Hematopoietic multipotent progenitor cell treated with erythropoietin and hydrocortisone succinate and interleukin-3 and kit ligand, for 17 days (in vitro differentiated cells): Measurements from ENCODE around the gene KIAA1755.
"Not testable (repeated sequence)": the region's sequence is repeated elsewhere in the genome, so short reads cannot be mapped to it uniquely, and the experiment has no call there.

Experiments
- DNase-seq: peaks from one replicate; pipeline ENCODE4 v3.0.0-alpha.2; 2015; ENCODE audit warnings: low spot score

The KIAA1755 gene

GRCh38 chr20:38286586-38287531 lies 26.3 kb upstream of the KIAA1755 start:
- no peak for DNase-seq

DNA sequence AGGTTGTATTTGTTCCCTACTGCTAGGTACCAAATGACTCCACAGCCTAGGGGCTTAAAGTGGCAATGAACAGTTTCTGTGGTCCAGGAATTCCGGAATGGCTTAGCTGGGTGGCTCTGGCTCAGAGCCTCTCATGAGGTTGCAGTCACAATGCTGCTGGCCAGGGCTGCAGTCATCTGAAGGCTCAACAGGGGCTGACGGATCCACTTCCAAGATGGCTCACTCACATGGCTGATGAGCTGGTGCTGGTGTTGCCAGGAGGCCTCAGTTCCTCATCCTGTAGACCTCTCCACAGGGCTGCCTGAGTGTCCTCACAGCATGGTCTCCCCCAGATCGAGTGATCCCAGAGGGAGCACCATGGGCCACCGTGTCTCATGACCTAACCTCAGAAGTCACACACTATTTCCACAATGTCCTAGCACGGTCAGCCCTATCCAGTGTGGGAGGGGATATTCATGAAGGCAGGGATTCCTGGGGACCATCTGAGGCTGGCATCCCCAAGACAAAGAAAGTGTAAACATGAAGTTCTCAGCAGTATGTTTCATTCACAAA lies 24.4 kb upstream of the KIAA1755 start:
- no peak for DNase-seq

DNA sequence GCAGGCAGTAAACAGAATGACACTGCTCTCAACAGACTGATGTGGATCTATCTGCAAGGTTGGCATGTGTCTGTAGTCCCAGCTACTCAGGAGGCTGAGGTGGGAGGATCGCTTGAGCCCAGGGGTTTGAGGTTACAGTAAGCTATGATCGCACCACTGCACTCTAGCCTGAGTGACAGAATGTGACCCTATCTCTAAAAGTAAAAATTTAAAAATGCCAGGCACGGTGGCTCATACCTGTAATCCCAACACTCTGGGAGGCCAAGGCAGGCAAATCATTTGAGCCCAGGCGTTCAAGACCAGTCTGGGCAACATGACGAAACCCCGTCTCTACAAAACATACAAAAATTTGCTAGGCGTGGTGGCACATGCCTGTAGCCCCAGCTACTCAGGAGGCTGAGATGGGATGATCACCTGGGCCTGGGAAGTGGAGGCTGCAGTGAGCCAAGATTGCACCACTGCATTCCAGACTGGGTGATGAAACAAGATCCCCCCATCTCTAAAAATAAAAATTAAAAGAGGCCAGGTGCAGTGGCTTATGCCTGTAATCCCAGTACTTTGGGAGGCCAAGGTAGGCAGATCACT lies 23.6 kb upstream of the KIAA1755 start:
- DNase-seq: not testable (repeated sequence)

GRCh38 chr20:38283236-38283635 lies 22.7 kb upstream of the KIAA1755 start:
- DNase-seq: no peak

GRCh38 chr20:38281176-38281915 lies 20.8 kb upstream of the KIAA1755 start:
- DNase-seq: not testable (repeated sequence)

- DNase-seq: no peak
These were observed 18.2 kb upstream of the KIAA1755 start for GRCh38 chr20:38278763-38279162.

DNA sequence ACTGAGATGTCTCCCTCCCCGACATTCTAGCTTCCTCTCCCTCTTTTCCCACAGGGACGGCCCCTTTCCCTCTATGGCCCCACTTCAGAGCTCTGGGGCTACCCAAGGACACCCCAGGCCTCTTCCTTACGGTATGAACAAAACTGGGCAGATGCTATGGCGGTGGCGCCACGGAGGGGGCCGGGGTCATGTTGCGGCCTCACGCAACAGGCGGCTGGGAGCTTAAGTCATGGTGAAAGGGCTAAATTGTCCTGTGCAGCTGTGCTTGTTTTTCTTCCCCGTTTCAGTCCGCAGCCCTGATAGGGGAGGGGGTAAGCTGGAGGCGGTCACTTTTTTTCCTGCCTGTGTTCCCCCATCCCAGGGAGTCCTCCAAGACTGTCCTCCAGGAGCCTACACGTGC lies 17.6 kb upstream of the KIAA1755 start:
- DNase-seq: no peak

DNA sequence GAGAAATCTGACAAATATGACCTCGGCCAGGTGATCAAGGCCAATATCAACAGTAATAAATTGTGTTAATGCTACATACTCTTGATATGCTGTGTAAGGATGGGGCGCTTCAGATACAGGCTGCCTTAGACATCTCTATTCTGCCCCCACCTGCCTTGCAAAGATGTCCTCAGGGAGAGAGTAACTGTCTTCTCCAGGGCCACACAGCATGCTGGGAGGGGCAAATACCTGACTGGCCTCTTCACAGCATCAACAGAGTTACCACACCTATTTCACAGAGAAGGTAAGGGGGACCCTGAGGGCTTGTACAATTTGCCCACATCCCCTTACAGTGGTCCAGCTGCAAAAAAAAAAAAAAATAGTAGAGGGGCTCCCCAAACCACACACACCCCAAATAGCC lies 17.2 kb upstream of the KIAA1755 start:
- DNase-seq: no peak

DNA sequence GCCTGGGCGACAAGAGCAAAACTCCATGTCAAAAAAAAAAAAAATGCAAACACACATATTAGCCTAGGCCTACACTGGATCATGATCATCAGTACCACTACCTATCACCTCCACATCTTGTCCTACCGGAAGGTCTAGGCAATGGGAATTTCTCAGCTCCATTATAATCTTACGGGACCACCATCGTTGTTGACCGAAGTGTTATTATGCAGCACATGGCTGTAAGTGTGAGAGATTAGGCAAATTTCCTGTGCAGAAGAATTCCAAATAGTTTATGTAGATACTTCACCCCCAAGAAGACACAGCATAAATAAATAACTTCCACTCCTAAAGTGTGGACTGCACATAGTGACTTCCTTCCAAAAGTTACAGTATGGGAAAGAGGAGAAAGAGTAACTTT lies 16.8 kb upstream of the KIAA1755 start:
- DNase-seq: no peak

GRCh38 chr20:38275815-38276550 lies 15.4 kb upstream of the KIAA1755 start:
- no peak for DNase-seq

GRCh38 chr20:38272961-38273360 lies 12.4 kb upstream of the KIAA1755 start:
- DNase-seq: no peak

GRCh38 chr20:38272398-38272797 lies 11.9 kb upstream of the KIAA1755 start:
- no peak for DNase-seq

DNA sequence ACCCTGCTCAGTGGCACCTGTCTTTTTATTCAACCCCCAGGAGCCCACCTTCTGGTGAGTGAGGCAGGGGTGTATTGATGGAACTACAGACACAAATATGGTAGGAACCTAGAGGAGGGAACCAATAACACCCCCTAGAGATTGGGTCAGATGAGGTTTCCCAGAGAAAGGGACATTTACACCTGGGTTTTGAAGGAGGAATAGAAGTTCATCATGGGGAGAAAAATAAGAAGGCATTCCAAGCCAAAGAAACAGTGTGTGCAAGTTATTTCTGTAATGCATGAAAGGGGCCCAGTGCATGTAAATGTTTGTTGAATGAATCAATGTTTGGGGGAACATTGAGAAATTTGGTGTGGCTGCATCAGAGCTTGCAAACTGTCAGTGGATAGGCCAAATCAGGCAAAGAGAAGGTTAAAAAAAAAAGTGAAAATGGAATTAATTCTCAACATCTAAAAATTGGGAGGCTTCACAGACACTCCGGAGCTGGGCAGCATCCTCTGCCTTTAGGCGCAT lies 11.1 kb upstream of the KIAA1755 start:
- no peak for DNase-seq

DNA sequence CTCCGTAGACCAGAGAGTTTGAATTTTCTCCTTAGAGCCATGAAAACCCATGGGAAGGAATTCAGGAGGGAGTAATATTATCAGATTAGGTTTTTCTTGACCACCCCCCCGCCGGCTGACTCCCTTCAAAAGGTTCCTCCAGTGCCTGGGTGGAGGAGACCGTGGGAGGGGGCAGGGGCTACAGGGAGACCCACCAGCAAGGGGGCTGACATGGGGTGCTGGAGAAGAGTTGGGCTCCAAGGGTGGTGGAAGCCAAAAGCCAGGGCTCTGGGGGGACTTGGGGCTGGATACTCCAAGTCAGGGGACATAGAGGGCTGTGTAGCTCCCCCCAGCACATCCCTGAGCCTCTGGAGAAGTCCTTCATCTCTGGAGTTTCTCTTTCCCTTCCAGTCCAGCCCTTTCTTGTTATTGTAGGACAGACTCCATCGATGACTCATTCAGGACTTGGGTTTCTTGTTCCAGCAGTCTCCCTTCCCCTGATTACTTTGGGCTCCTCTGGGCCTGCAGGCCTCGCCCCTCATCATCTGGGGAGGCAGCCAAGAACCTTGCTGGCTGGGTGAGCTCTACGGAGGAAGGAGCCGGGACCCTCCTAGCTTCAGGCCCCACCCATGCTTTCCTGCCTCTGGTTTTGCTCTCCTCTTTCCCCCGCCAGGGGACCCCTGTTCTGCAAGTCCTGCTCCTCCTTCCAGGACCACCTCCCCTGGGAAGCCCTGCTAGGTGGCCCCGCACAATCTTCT lies 10.5 kb upstream of the KIAA1755 start:
- no peak for DNase-seq

DNA sequence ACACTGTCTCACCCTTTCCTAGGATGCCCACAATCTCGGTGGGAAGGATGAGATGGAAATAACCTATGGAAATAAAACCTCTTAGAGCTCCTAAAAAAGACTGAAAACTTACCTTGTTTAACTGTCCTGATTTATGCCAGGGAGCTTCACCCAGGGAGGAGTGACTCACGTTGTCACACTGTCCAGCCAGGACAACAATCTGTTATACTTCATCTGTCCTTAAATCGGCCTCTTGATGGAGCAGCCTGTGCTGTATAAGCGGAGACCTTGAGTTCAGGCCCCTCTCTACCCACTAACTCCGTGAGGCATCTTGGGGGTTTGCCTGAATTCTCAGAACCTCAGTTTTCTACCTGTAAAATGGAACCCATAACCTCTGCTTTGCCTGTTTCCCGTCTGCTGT lies 9.2 kb upstream of the KIAA1755 start:
- DNase-seq: no peak

DNA sequence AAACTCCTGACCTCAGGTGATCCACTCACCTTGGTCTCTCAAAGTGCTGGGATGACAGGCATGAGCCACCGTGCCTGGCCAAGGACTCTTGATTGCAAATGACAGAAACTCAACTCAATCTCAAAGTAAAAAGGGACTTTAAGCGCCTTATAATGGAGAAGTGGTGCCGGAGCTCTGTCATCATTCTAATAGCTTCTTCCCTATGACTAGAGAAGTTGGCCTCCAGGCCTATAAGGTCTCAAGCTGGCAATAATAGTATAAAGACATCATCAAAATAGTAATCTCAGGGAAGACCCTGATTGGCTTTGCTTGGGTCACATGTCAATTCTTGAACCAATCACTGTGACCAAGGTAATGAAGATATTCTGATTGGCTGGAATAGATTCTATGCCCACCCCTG lies 8.5 kb upstream of the KIAA1755 start:
- DNase-seq: no peak

DNA sequence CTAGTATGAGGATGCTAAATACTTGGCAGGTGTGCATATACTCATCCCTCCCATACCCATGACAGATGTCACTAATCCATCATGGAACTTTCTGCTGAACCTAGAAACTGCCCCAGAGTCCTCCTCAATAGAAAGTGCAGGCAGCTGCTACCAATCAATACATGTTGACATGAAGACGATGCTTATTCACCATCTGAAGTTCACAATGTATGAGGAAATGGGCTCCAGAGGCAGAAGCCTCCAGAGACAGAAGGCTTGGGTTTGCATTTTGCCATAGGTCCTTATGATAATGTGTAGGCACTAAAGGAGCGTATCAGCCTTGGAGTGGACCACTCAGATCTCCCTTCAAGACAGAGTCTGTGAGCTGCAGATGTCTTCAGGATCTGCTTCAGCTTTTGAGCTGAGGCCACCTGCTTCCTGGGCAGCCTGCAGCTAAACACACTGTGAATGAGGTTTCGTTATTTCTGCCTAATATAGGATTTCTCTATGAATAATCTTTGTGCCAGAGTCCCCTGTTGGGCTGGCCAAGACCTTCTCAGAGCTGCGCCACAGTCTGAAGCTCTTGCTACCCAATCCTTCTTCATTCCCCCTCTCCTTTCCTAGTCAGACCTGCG lies 7.5 kb upstream of the KIAA1755 start:
- DNase-seq: no peak

- DNase-seq: no peak
These were observed 6.8 kb upstream of the KIAA1755 start for GRCh38 chr20:38267296-38267695.

DNA sequence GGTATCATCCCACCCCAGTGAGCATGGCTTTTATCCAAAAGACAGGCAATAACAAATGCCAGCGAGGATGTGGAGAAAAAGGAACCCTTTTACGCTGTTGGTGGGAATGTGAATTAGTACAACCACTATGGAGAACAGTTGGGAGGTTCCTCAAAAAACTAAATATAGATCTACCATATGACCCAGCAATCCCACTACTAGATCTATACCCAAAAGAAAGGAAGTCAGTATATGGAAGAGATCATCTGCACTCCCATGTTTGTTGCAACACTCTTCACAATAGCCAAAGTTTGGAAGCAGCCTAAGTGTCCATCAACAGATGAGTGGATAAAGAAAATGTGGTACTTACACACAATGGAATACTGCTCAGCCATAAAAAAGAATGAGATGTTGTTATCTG lies 5.9 kb upstream of the KIAA1755 start:
- no peak for DNase-seq

- no peak for DNase-seq
These were observed 2.4 kb upstream of the KIAA1755 start for GRCh38 chr20:38262931-38263330.

DNA sequence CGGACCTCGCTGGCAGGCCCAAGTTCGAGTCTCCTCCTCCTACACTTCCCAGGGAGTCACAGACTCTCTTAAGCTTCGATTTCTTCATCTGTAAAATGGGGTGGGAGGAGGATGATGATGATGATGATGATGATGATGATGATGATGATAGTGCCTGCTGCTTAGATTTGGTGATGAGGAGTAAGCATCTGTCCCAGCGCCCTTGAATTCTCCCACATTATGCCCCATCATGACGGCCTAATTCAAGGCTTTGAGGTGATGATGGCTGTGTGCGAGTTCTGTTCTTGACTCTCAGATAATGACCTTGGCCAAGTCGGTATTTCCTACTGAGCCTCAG lies 487 bp upstream of the KIAA1755 start:
- no peak for DNase-seq
